B cell (primary cell): ENCODE data around the gene ZP1. TPM values are rescaled to one million over a fixed set of nuclear protein-coding genes. Genes with fewer than 3 reads are reported as not detected.

Experiments
- ATAC-seq: fragments of 200-7000 bp; cut with Tn5 transposase; one replicate; pipeline ENCODE4 v1.10.0; 2021; ENCODE audit warnings: low read depth, mild to moderate bottlenecking, moderate number of reproducible peaks, moderate library complexity
- CTCF ChIA-PET: fragments of 350-600 bp; sonication (Branson Sonifier 250); formaldehyde crosslinking; loops from one replicate; lab custom pipeline; 2021; ENCODE audit warnings: antibody characterized with exemption, inconsistent platforms; lab: Charles Lee
- POLR2A ChIA-PET: fragments of 350-600 bp; sonication (Branson Sonifier 250); formaldehyde crosslinking; loops from one replicate; lab custom pipeline; 2021; ENCODE audit warnings: antibody characterized with exemption; lab: Charles Lee
- DNase-seq: peaks from one replicate; pipeline ENCODE4 v3.0.0; 2013
- H2AFZ ChIP-seq: 2 replicates; pipeline ENCODE4 v1.6.1; 2012; ENCODE audit warnings: mild to moderate bottlenecking, low read depth, low read length; ENCODE audit not compliant: insufficient read depth, poor library complexity, severe bottlenecking
- H3K27ac ChIP-seq, 2 donors: 1 replicate in 1 of 2; 2 replicates in 1 of 2; pipeline ENCODE4 v1.5.1; 2012 to 2013; ENCODE audit warnings: low read length in 2 of 2, mild to moderate bottlenecking in 2 of 2, moderate library complexity in 1 of 2
- H3K27me3 ChIP-seq, 4 experiments: fragments of 200-600 bp in 1 of 4; sonication (generic) in 1 of 4; replicated peaks in 1 of 4; 1 replicate in 2 of 4; 2 replicates in 2 of 4; pipeline versions ENCODE4 v1.6.1 to v1.7.0; 2013 to 2016; ENCODE audit warnings: low read length in 3 of 4, mild to moderate bottlenecking in 2 of 4, mixed read lengths in 1 of 4, moderate library complexity in 1 of 4; ENCODE audit not compliant: insufficient read depth in 4 of 4, control insufficient read depth in 3 of 4; ENCODE audit errors: control extremely low read depth in 1 of 4
- H3K36me3 ChIP-seq, 2 experiments: replicated peaks in 1 of 2; 1 replicate in 1 of 2; 2 replicates in 1 of 2; pipeline versions ENCODE4 v1.6.1 to v1.7.1; 2013; ENCODE audit warnings: low read length in 1 of 2; ENCODE audit not compliant: insufficient read depth in 2 of 2, control insufficient read depth in 1 of 2; ENCODE audit errors: control extremely low read depth in 1 of 2, extremely low read depth in 1 of 2
- H3K4me1 ChIP-seq, 2 donors: fragments of 200-600 bp in 1 of 2; sonication (generic) in 1 of 2; 1 replicate in 1 of 2; 2 replicates in 1 of 2; pipeline versions ENCODE4 v1.5.1 to v1.6.1; 2013 to 2017; ENCODE audit warnings: low read length in 2 of 2; ENCODE audit not compliant: control insufficient read depth in 2 of 2, insufficient read depth in 2 of 2
- H3K4me2 ChIP-seq: replicated peaks from 2 replicates; pipeline ENCODE3; 2012; ENCODE audit warnings: mild to moderate bottlenecking, low read depth, low read length; ENCODE audit not compliant: poor library complexity, severe bottlenecking
- H3K4me3 ChIP-seq, 5 experiments: fragments of 200-600 bp in 1 of 5; sonication (generic) in 1 of 5; 1 replicate in 3 of 5; 2 replicates in 2 of 5; pipeline versions ENCODE4 v1.5.1 to v1.7.0; 2011 to 2016; ENCODE audit warnings: low read length in 4 of 5, mild to moderate bottlenecking in 4 of 5, low read depth in 2 of 5, control low read depth in 1 of 5, moderate library complexity in 1 of 5; ENCODE audit not compliant: insufficient read depth in 1 of 5; ENCODE audit errors: control extremely low read depth in 1 of 5, extremely low read depth in 1 of 5
- H3K79me2 ChIP-seq: fragments of 200-600 bp; sonication (generic); one replicate; pipeline ENCODE4 v1.6.0; 2016; ENCODE audit warnings: low read length; ENCODE audit not compliant: control insufficient read depth, insufficient read depth
- H3K9ac ChIP-seq: fragments of 200-600 bp; sonication (generic); 2 replicates; pipeline ENCODE4 v1.6.1; 2017; ENCODE audit warnings: mild to moderate bottlenecking, low read length, moderate library complexity
- H3K9me3 ChIP-seq, 3 donors: one replicate each; pipeline versions ENCODE4 v1.6.1 to v1.7.1; 2013; ENCODE audit warnings: low read length in 2 of 3; ENCODE audit not compliant: control insufficient read depth in 2 of 3, insufficient read depth in 1 of 3; ENCODE audit errors: control extremely low read depth in 1 of 3
- H4K20me1 ChIP-seq: 2 replicates; pipeline ENCODE4 v1.6.0; 2012; ENCODE audit warnings: mild to moderate bottlenecking, low read length; ENCODE audit not compliant: insufficient read depth, control insufficient read depth, poor library complexity, severe bottlenecking
- H3K27ac Mint-ChIP-seq: one replicate; pipeline ENCODE4 v1.8.0; 2021; ENCODE audit warnings: mixed read lengths
- H3K27me3 Mint-ChIP-seq: one replicate; pipeline ENCODE4 v1.8.0; 2021; ENCODE audit warnings: mixed read lengths
- H3K4me1 Mint-ChIP-seq: one replicate; pipeline ENCODE4 v1.8.0; 2021; ENCODE audit warnings: mixed read lengths
- H3K4me3 Mint-ChIP-seq: one replicate; pipeline ENCODE4 v1.8.0; 2021; ENCODE audit warnings: mixed read lengths
- H3K9me3 Mint-ChIP-seq: one replicate; pipeline ENCODE4 v1.8.0; 2022; ENCODE audit warnings: mixed read lengths; ENCODE audit not compliant: insufficient read depth
- CTCF ChIP-seq: fragments of 200-600 bp; IDR thresholded peaks from one replicate; pipeline ENCODE4 v1.8.0; 2022; ENCODE audit warnings: antibody characterized with exemption, mild to moderate bottlenecking
- EZH2 ChIP-seq: IDR thresholded peaks from 2 replicates; pipeline ENCODE4 v1.6.1; 2012; ENCODE audit warnings: borderline replicate concordance, low read depth, mild to moderate bottlenecking, moderate library complexity, low read length; ENCODE audit not compliant: insufficient read depth, poor library complexity, severe bottlenecking
- WGBS: methylation state at CpG from one replicate; pipeline ENCODE4 v1.1.5; 2013; ENCODE audit warnings: missing lambda C conversion rate; ENCODE audit not compliant: insufficient coverage; 5-methylcytosine and 5-hydroxymethylcytosine counted together
- intact Hi-C: fragments of 100-400 bp; cut with micrococcal nuclease; formaldehyde crosslinking; loops from one replicate; pipeline ENCODE4 v1.10.0; 2022
- polyA plus RNA-seq: library from polyadenylated mRNA; depleted of rRNA; stranded (reverse); fragments of >200 nt; gene quantifications from 2 replicates; pipeline ENCODE4 v1.2.3, GENCODE V29; 2012
- total RNA-seq, 2 donors: library from RNA; stranded (reverse); fragments of 120-200 nt in 1 of 2; gene quantifications; 1 replicate in 1 of 2; 2 replicates in 1 of 2; pipeline versions ENCODE4 v1.2.3 to v1.2.4, GENCODE V29; 2013 to 2022

Gene ZP1
- total and polyA plus RNA-seq, 2 donors (not counting 1 experiment from before 2014, with no cell fraction given): 0.06 TPM; not detected in 1

DNA sequence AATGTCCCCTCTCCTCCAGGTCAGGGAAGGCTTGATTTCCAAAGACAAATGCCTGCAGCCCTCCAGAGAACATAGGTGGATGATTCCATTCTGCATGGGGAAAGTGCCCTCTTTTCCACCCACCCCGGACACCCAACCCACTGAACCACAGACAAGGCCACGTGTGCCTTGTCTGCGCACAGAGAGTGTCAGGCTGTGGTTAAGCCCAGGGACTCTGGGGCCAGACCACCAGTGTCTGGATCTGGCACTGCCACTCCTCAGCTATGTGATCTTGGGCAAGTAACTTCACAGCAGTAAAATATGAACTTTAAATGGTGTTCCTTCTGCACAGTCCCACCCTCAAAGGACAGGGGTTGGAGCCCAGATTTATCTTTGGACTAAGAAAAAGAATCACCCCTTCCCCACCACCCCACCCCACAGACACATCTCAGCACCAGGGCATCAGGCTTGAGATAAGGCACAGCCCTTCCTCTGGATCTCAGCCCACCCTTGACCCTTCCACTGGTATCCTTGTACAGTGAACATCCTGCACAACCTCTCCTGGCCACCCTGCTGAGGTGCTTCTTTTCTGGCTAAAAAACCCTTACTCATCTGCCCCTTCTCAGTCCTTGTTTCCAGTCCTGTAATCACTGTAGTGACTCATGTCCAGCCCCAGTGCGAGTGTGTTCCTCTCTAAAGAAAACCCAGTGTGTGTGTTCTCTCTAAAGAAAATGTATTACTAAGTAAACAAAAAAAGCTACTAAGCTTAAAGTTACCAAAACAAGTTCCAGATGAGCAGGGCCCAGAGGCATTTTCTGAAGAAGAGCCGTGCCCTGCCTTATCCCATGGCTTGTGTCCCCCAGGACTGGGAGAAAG, 9.7 kb upstream of the ZP1 start:
- CTCF ChIA-PET: no interaction called here
- H3K4me3 ChIP-seq: no peak overlapping the region

More for the DNA sequence above, 9.7 kb upstream of the ZP1 start:
- no peak for TF ChIP-seq CTCF
- no peak for TF ChIP-seq EZH2
- ATAC-seq: no peak
- no peak overlapping the region for H3K4me3 Mint-ChIP-seq
- H3K27ac Mint-ChIP-seq: no peak overlapping the region
- Histone ChIP-seq H3K27me3 (peaks cover 0 to 3% (median 0%) of the 10 kb centered on the region in 4 experiments), H3K4me2 (no peak overlapping the region), H3K27ac (no peak overlapping the region), H3K9ac (no peak overlapping the region), H3K79me2 (no peaks in the 10 kb centered on the region), H4K20me1 (no peaks in the 10 kb centered on the region), H3K9me3 (no peaks in the 10 kb centered on the region), H3K36me3 (no peaks in the 10 kb centered on the region), H3K4me1 (peaks cover 4 to 7% of the 10 kb centered on the region in 2 donors), H2AFZ (no peak overlapping the region)
- POLR2A ChIA-PET: no interaction called here
- H3K27me3 Mint-ChIP-seq: no peaks in the 10 kb centered on the region
- 54% methylated on average over 3 of the region's 5 CpGs for WGBS
- H3K4me1 Mint-ChIP-seq: peaks cover 9% of the 10 kb centered on the region
- H3K9me3 Mint-ChIP-seq: no peaks in the 10 kb centered on the region
- intact Hi-C loops: no loop called here
- no peak for DNase-seq
